Neural cell (in vitro differentiated cells): ENCODE data around the gene ATP2C1. TPM values are rescaled to one million over a fixed set of nuclear protein-coding genes. Genes with fewer than 3 reads are reported as not detected.

Source experiments
- H2AFZ ChIP-seq: fragments of 200-600, 300-800 bp; sonication (generic), shearing (Covaris generic); 2 replicates; pipeline ENCODE4 v1.6.0; 2014; ENCODE audit warnings: low read depth, mild to moderate bottlenecking, antibody characterized with exemption, low read length, moderate library complexity
- H3F3A ChIP-seq: fragments of 200-600 bp; shearing (Covaris generic); 2 replicates; pipeline ENCODE4 v1.6.1; 2016; ENCODE audit warnings: mild to moderate bottlenecking, moderate library complexity, mixed read lengths, antibody characterized with exemption, low read length; ENCODE audit not compliant: insufficient read depth, poor library complexity, severe bottlenecking
- H3K27ac ChIP-seq: fragments of 200-600, 300-800 bp; sonication (generic), shearing (Covaris generic); 2 replicates; pipeline ENCODE4 v1.5.1; 2014; ENCODE audit warnings: mild to moderate bottlenecking, low read length, moderate library complexity
- H3K27me3 ChIP-seq: fragments of 300-800, 200-600 bp; sonication (generic), shearing (Covaris generic); 2 replicates; pipeline ENCODE4 v1.6.0; 2014; ENCODE audit warnings: mild to moderate bottlenecking, low read depth, low read length, moderate library complexity; ENCODE audit not compliant: insufficient read depth
- H3K36me3 ChIP-seq: fragments of 300-800, 200-600 bp; sonication (generic), shearing (Covaris generic); 2 replicates; pipeline ENCODE4 v1.5.1; 2014; ENCODE audit warnings: mild to moderate bottlenecking, antibody characterized with exemption, low read length, moderate library complexity; ENCODE audit not compliant: insufficient read depth
- H3K4me2 ChIP-seq: fragments of 300-800, 200-600 bp; sonication (generic), shearing (Covaris generic); 2 replicates; pipeline ENCODE4 v1.6.0; 2014; ENCODE audit warnings: mild to moderate bottlenecking, low read length
- H3K4me3 ChIP-seq: fragments of 300-800, 200-600 bp; sonication (generic), shearing (Covaris generic); 2 replicates; pipeline ENCODE4 v1.5.1; 2014; ENCODE audit warnings: mild to moderate bottlenecking, low read length, moderate library complexity
- H3K79me2 ChIP-seq: fragments of 200-600 bp; shearing (Covaris generic); replicated peaks from 2 replicates; pipeline ENCODE4 v1.6.0; 2014; ENCODE audit warnings: mild to moderate bottlenecking, low read length, moderate library complexity; ENCODE audit not compliant: insufficient read depth
- H3K9ac ChIP-seq: fragments of 300-800, 200-600 bp; sonication (generic), shearing (Covaris generic); 2 replicates; pipeline ENCODE4 v1.6.1; 2016; ENCODE audit warnings: mild to moderate bottlenecking, low read length, mixed read lengths
- H3K9me2 ChIP-seq: fragments of 200-600 bp; shearing (Covaris generic); 2 replicates; pipeline ENCODE4 v1.6.1; 2016; ENCODE audit warnings: mild to moderate bottlenecking, low read length, mixed read lengths; ENCODE audit not compliant: insufficient read depth
- H3K9me3 ChIP-seq: fragments of 200-600, 300-800 bp; sonication (generic), shearing (Covaris generic); 2 replicates; pipeline ENCODE4 v1.6.1; 2016; ENCODE audit warnings: mild to moderate bottlenecking, mixed run types, low read length, moderate library complexity, mixed read lengths
- H4K20me1 ChIP-seq: fragments of 200-600 bp; shearing (Covaris generic); 2 replicates; pipeline ENCODE4 v1.6.1; 2016; ENCODE audit warnings: mild to moderate bottlenecking, mixed run types; ENCODE audit not compliant: insufficient read depth
- EP300 ChIP-seq: fragments of 450-650 bp; conservative IDR thresholded peaks from 2 replicates; pipeline ENCODE4 v1.6.1; 2014; ENCODE audit warnings: antibody characterized with exemption, mild to moderate bottlenecking, moderate library complexity; ENCODE audit not compliant: poor library complexity, severe bottlenecking
- EZH2 ChIP-seq: fragments of 200-600, 300-800 bp; shearing (Covaris generic), sonication (generic); IDR thresholded peaks from 2 replicates; pipeline ENCODE4 v1.6.1; 2014; ENCODE audit warnings: antibody characterized with exemption, low read length, borderline replicate concordance, mild to moderate bottlenecking; ENCODE audit not compliant: insufficient read depth, poor library complexity, severe bottlenecking
- MXI1 ChIP-seq: fragments of 450-650 bp; conservative IDR thresholded peaks from 2 replicates; pipeline ENCODE4 v1.6.1; 2014; ENCODE audit warnings: antibody characterized with exemption, mild to moderate bottlenecking; ENCODE audit not compliant: poor library complexity, severe bottlenecking
- POLR2AphosphoS5 ChIP-seq: IDR thresholded peaks from 2 replicates; pipeline ENCODE4 v1.6.1; 2012
- RAD21 ChIP-seq: fragments of 450-650 bp; conservative IDR thresholded peaks from 2 replicates; pipeline ENCODE4 v1.6.1; 2014; ENCODE audit warnings: antibody characterized with exemption, mild to moderate bottlenecking, moderate library complexity
- SMC3 ChIP-seq: fragments of 450-650 bp; conservative IDR thresholded peaks from 2 replicates; pipeline ENCODE4 v1.6.1; 2014; ENCODE audit warnings: antibody characterized with exemption, mild to moderate bottlenecking, moderate library complexity; ENCODE audit not compliant: poor library complexity
- TAF1 ChIP-seq: IDR thresholded peaks from 2 replicates; pipeline ENCODE4 v1.6.1; 2012; ENCODE audit warnings: low read depth
- polyA plus RNA-seq: library from polyadenylated mRNA; depleted of rRNA; stranded (reverse); fragments of >200 nt; gene quantifications from 2 replicates; pipeline ENCODE4 v1.2.3, GENCODE V29; 2014
- TF ChIP-seq, protein P1 (sequence below): IDR thresholded peaks from 2 replicates; pipeline ENCODE4 v1.6.1; 2012; ENCODE audit warnings: borderline replicate concordance
- TF ChIP-seq, protein P2 (sequence below): fragments of 450-650 bp; IDR thresholded peaks from 2 replicates; pipeline ENCODE4 v1.5.1; 2014; ENCODE audit warnings: antibody characterized with exemption, mild to moderate bottlenecking, moderate library complexity; ENCODE audit not compliant: poor library complexity, severe bottlenecking

ATP2C1 gene
- polyA plus RNA-seq, 1 donor from 2014 or later, result 134 TPM

DNA sequence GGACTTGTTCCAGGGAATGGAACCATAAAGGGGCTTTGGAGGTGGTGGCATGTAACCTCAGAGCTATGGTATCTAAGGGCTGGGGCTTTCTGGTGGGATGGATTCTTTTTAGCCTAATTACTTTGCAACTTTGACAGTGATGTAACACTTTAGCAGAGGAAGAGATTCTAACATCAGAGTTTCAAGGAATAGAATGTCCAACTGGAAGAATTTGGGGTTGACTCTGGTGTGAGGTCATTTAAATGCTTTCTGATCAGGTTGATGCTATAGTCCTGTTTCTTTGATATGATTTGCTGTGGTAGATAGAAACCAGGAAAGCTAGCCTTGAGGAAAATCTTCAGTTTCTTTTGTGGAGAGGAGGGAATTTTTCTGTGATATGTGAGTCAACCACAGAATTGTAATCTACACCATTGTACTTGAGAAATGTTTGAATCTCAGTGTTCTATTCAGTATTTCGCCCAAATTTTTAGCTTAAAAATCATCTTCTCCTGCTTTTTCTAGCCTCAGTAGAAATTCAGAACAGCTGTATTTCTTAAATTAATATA, 40.0 kb downstream of the ATP2C1 start:
- H3K4me2 ChIP-seq, result no peak overlapping the region

GRCh38 chr3:130934442-130935089, 40.7 kb downstream of the ATP2C1 start:
- Histone ChIP-seq H3F3A (no peaks in the 10 kb centered on the region), H4K20me1 (no peaks in the 10 kb centered on the region), H3K9me3 (no peaks in the 10 kb centered on the region), H3K79me2 (peaks cover 6% of the 10 kb centered on the region), H3K27ac (no peak overlapping the region), H3K9ac (no peak overlapping the region), H3K27me3 (no peaks in the 10 kb centered on the region), H3K36me3 (peaks cover 8% of the 10 kb centered on the region), H3K9me2 (no peaks in the 10 kb centered on the region), H3K4me3 (no peak overlapping the region), H3K4me2 (no peak overlapping the region), H2AFZ (no peak overlapping the region)
- TF ChIP-seq, protein P1, sequence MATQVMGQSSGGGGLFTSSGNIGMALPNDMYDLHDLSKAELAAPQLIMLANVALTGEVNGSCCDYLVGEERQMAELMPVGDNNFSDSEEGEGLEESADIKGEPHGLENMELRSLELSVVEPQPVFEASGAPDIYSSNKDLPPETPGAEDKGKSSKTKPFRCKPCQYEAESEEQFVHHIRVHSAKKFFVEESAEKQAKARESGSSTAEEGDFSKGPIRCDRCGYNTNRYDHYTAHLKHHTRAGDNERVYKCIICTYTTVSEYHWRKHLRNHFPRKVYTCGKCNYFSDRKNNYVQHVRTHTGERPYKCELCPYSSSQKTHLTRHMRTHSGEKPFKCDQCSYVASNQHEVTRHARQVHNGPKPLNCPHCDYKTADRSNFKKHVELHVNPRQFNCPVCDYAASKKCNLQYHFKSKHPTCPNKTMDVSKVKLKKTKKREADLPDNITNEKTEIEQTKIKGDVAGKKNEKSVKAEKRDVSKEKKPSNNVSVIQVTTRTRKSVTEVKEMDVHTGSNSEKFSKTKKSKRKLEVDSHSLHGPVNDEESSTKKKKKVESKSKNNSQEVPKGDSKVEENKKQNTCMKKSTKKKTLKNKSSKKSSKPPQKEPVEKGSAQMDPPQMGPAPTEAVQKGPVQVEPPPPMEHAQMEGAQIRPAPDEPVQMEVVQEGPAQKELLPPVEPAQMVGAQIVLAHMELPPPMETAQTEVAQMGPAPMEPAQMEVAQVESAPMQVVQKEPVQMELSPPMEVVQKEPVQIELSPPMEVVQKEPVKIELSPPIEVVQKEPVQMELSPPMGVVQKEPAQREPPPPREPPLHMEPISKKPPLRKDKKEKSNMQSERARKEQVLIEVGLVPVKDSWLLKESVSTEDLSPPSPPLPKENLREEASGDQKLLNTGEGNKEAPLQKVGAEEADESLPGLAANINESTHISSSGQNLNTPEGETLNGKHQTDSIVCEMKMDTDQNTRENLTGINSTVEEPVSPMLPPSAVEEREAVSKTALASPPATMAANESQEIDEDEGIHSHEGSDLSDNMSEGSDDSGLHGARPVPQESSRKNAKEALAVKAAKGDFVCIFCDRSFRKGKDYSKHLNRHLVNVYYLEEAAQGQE, result no peak
- TF ChIP-seq RAD21 (no peak), SMC3 (no peak), EP300 (no peak)

More for the DNA sequence above, 40.0 kb downstream of the ATP2C1 start:
- H3K4me3 ChIP-seq, result no peak overlapping the region
- no peaks in the 10 kb centered on the region for H3K9me2 ChIP-seq
- no peak overlapping the region for H3K27ac ChIP-seq
- H2AFZ ChIP-seq, result no peak overlapping the region
- H3K27me3 ChIP-seq, result no peaks in the 10 kb centered on the region
- no peaks in the 10 kb centered on the region for H3K9me3 ChIP-seq
- no peak overlapping the region for H3K9ac ChIP-seq
- TF ChIP-seq, protein P2, sequence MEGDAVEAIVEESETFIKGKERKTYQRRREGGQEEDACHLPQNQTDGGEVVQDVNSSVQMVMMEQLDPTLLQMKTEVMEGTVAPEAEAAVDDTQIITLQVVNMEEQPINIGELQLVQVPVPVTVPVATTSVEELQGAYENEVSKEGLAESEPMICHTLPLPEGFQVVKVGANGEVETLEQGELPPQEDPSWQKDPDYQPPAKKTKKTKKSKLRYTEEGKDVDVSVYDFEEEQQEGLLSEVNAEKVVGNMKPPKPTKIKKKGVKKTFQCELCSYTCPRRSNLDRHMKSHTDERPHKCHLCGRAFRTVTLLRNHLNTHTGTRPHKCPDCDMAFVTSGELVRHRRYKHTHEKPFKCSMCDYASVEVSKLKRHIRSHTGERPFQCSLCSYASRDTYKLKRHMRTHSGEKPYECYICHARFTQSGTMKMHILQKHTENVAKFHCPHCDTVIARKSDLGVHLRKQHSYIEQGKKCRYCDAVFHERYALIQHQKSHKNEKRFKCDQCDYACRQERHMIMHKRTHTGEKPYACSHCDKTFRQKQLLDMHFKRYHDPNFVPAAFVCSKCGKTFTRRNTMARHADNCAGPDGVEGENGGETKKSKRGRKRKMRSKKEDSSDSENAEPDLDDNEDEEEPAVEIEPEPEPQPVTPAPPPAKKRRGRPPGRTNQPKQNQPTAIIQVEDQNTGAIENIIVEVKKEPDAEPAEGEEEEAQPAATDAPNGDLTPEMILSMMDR, result no peak
- TF ChIP-seq, protein P1, result no peak
- TF ChIP-seq MXI1, result no peak
- no peak for TF ChIP-seq EZH2
- TF ChIP-seq SMC3, result no peak
- TF ChIP-seq POLR2AphosphoS5, result no peak
- no peak for TF ChIP-seq TAF1
- no peak for TF ChIP-seq RAD21
- no peak for TF ChIP-seq EP300
- peaks cover 6% of the 10 kb centered on the region for H3K79me2 ChIP-seq
- no peaks in the 10 kb centered on the region for H3F3A ChIP-seq
- no peaks in the 10 kb centered on the region for H4K20me1 ChIP-seq
- peaks cover 8% of the 10 kb centered on the region for H3K36me3 ChIP-seq
